ENCODE results near the gene ACVR1C. TPM values are rescaled to one million over a fixed set of nuclear protein-coding genes. Genes with fewer than 3 reads are reported as not detected.

The ACVR1C gene
- total RNA-seq, 4 donors from 2014 or later, result 0.13 to 0.93 (median 0.49) TPM

DNA sequence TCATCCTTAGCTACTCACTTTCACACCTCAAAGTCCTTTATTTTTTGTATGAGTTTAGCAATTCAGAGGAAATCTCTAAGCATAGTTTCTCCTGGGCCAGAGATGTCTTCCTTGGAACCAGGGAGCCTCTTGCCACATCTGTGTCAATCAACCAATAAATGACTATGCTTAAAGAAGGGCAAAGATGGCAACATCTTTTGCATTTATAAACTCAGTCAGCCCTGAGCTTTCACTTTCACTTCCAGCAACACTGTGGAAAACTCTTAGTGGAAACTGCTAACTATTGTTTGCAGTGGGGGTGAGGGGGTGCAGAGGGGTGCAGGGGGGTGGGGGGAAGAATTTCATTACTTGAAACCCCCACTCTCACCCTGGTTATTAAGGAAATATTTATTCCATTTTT lies 3.4 kb downstream of the ACVR1C start:
- Histone ChIP-seq H3K27me3 (no peaks in the 10 kb centered on the region), H3K36me3 (no peaks in the 10 kb centered on the region), H3K4me1 (peaks cover 0 to 4% of the 10 kb centered on the region in 2 donors), H3K4me3 (replicated peaks in 1 of 3) (no peak overlapping the region), H3K9me3 (no peaks in the 10 kb centered on the region), H3K27ac (no peak overlapping the region)
- intact Hi-C loops (cut with DNase I), result no loop called here
- DNase-seq, result no peak
- no peak for TF ChIP-seq POLR2A (IDR thresholded peaks at IDR 0.05)
- no peak for TF ChIP-seq CTCF (IDR thresholded peaks at IDR 0.05)

DNA sequence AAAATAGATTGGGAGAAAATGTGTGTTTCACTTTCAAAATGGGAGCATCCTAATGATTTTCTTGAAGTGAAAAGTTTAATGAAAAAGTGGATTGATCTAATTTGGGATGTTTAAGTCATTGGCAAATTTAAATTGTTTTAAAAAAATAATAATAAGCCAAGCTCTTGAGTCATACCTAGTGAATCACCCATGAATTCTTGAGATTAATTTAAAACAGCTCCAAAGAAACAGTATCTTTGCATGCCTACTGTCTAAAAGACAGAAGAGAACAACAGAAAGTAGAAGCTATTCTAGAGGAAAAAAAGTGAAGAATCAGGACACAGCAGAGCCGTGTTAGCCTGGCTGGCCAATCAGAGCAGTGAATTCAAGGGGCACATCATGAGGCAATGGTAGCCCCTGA lies 7.7 kb downstream of the ACVR1C start:
- no peak overlapping the region for H3K27ac ChIP-seq
- H3K9me3 ChIP-seq, result no peaks in the 10 kb centered on the region
- H3K27me3 ChIP-seq, result no peaks in the 10 kb centered on the region
- no peak for DNase-seq
- TF ChIP-seq CTCF (IDR thresholded peaks at IDR 0.05) (no peak), POLR2A (IDR thresholded peaks at IDR 0.05) (no peak)
- no peak overlapping the region for H3K4me3 ChIP-seq (replicated peaks in 1 of 3)
- intact Hi-C loops (cut with DNase I), result no loop called here
- no peaks in the 10 kb centered on the region for H3K36me3 ChIP-seq
- H3K4me1 ChIP-seq, result no peaks in the 10 kb centered on the region
- 45 to 69% methylated on average over 1 of the region's 1 CpG for WGBS, 2 donors

- intact Hi-C loops (cut with DNase I), result no loop called here
- Histone ChIP-seq H3K27me3 (no peaks in the 10 kb centered on the region), H3K27ac (no peak overlapping the region), H3K36me3 (no peaks in the 10 kb centered on the region), H3K9me3 (no peaks in the 10 kb centered on the region), H3K4me3 (replicated peaks in 1 of 3) (no peak overlapping the region), H3K4me1 (no peaks in the 10 kb centered on the region)
- TF ChIP-seq POLR2A (IDR thresholded peaks at IDR 0.05) (no peak), CTCF (IDR thresholded peaks at IDR 0.05) (no peak)
- no peak for DNase-seq
These were observed 16.9 kb downstream of the ACVR1C start for GRCh38 chr2:157611726-157612125.

- intact Hi-C loops (cut with DNase I), result no loop called here
- no peak for TF ChIP-seq POLR2A (IDR thresholded peaks at IDR 0.05)
- TF ChIP-seq CTCF (IDR thresholded peaks at IDR 0.05), result no peak
- Histone ChIP-seq H3K27me3 (no peaks in the 10 kb centered on the region), H3K4me1 (no peaks in the 10 kb centered on the region), H3K27ac (no peak overlapping the region), H3K4me3 (replicated peaks in 1 of 3) (no peak overlapping the region), H3K36me3 (no peaks in the 10 kb centered on the region), H3K9me3 (no peaks in the 10 kb centered on the region)
- no peak for DNase-seq
- 89 to 100% methylated on average over 4 of the region's 4 CpGs for WGBS, 2 donors
These were observed 17.6 kb downstream of the ACVR1C start for GRCh38 chr2:157611110-157611509.

- no peak for DNase-seq
These were observed 22.1 kb downstream of the ACVR1C start for GRCh38 chr2:157606534-157606933.

More at GRCh38 chr2:157606534-157606933, 22.1 kb downstream of the ACVR1C start:
- Histone ChIP-seq H3K36me3 (no peaks in the 10 kb centered on the region), H3K9me3 (no peaks in the 10 kb centered on the region), H3K27me3 (no peaks in the 10 kb centered on the region), H3K4me1 (no peaks in the 10 kb centered on the region), H3K27ac (no peak overlapping the region), H3K4me3 (replicated peaks in 1 of 3) (no peak overlapping the region)
- intact Hi-C loops (cut with DNase I), result no loop called here
- TF ChIP-seq CTCF (IDR thresholded peaks at IDR 0.05), result no peak

All from thyroid gland (tissue), 4 donors.